HG03064 (cell line): ENCODE results near the gene TRAF3IP3.

Experiments used
- ATAC-seq: cut with Tn5 transposase; IDR thresholded peaks from one replicate; pipeline ENCODE4 v1.9.1; 2021; ENCODE audit warnings: low read depth; ENCODE audit not compliant: unreplicated experiment

Gene TRAF3IP3

GRCh38 chr1:209755926-209756614, at the start of gene TRAF3IP3:
Gene TRAF3IP3 (plus strand): TSS chr1:209756053. CDS start chr1:209760040, 3,987 bp downstream.
- ATAC-seq = peak; percentile 64

- no peak for ATAC-seq
Measured at GRCh38 chr1:209706622-209707021, 49.2 kb upstream of the TRAF3IP3 start.

GRCh38 chr1:209707308-209707707, 48.5 kb upstream of the TRAF3IP3 start:
- ATAC-seq = no peak

- no peak for ATAC-seq
Measured at GRCh38 chr1:209708297-209708696, 47.6 kb upstream of the TRAF3IP3 start.

- ATAC-seq = no peak
Measured at GRCh38 chr1:209710093-209710492, 45.8 kb upstream of the TRAF3IP3 start.

- no peak for ATAC-seq
Measured at GRCh38 chr1:209710847-209711246, 45.0 kb upstream of the TRAF3IP3 start.

- no peak for ATAC-seq
Measured at GRCh38 chr1:209714338-209714737, 41.5 kb upstream of the TRAF3IP3 start.

GRCh38 chr1:209715314-209715713, 40.5 kb upstream of the TRAF3IP3 start:
- ATAC-seq = no peak

- no peak for ATAC-seq
Measured at GRCh38 chr1:209717818-209718217, 38.0 kb upstream of the TRAF3IP3 start.

- no peak for ATAC-seq
Measured at GRCh38 chr1:209720326-209720725, 35.5 kb upstream of the TRAF3IP3 start.

GRCh38 chr1:209720826-209721225, 35.0 kb upstream of the TRAF3IP3 start:
- ATAC-seq = no peak

- no peak for ATAC-seq
Measured at GRCh38 chr1:209721323-209721722, 34.5 kb upstream of the TRAF3IP3 start.

GRCh38 chr1:209723265-209723664, 32.6 kb upstream of the TRAF3IP3 start:
- ATAC-seq = no peak

- no peak for ATAC-seq
Measured at GRCh38 chr1:209723756-209724693, 31.8 kb upstream of the TRAF3IP3 start.

GRCh38 chr1:209727286-209727685, 28.6 kb upstream of the TRAF3IP3 start:
- ATAC-seq = no peak

- ATAC-seq = no peak
Measured at GRCh38 chr1:209727785-209728184, 28.1 kb upstream of the TRAF3IP3 start.

GRCh38 chr1:209728466-209728865, 27.4 kb upstream of the TRAF3IP3 start:
- ATAC-seq = no peak

GRCh38 chr1:209729436-209729835, 26.4 kb upstream of the TRAF3IP3 start:
- ATAC-seq = no peak

GRCh38 chr1:209732725-209733124, 23.1 kb upstream of the TRAF3IP3 start:
- ATAC-seq = no peak

GRCh38 chr1:209733409-209734192, 22.3 kb upstream of the TRAF3IP3 start:
- ATAC-seq = no peak
